ENCODE results near the gene LRMDA. TPM values are rescaled to one million over a fixed set of nuclear protein-coding genes. Genes with fewer than 3 reads are reported as not detected.

LRMDA gene
- total RNA-seq, 1 experiment from 2014 or later: 4.8 TPM

DNA sequence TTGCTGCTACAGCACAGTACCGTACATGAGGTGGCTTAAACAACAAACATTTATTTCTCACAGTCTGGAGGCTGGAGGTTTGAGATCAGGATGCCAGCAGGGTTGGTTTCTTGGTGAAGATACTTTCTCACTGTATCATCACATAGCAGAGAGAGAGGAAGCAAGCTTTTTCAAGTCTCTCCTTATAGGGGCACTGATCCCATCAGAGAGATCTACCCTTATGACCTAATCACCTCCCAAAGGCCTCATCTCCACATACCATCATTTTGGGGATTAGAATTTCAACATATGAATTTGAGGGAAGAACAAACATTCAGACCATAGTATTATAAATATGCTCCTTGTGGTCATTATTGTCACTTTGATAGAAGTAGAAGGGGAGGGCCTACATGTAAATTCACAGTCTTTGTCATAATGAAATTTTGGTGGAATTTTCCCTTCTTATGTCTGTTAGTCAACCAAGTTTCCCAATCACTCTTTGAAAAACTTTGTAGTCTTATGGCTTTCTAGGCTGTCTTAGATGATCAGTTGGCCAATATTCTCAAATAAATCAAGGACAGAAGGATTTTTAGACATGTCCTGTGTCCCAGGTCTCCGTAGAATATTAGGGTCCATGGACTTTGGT is 606.2 kb downstream of the LRMDA start:
- Histone ChIP-seq H3K36me3 (ENCODE audit: control insufficient read depth in 1 of 2, insufficient read depth in 2 of 2, low read length in 2 of 2) (no peaks in the 10 kb centered on the region), H3K4me3 (replicated peaks in 1 of 2; ENCODE audit: low read depth in 1 of 2, low read length in 2 of 2) (no peak overlapping the region), H3K4me2 (ENCODE audit: low read length) (no peak overlapping the region), H3K27ac (ENCODE audit: low read depth, low read length) (no peak overlapping the region), H4K20me1 (ENCODE audit: insufficient read depth) (no peaks in the 10 kb centered on the region), H3K79me2 (ENCODE audit: insufficient read depth, low read length) (no peaks in the 10 kb centered on the region), H3K27me3 (ENCODE audit: insufficient read depth, low read length) (peaks cover 9% of the 10 kb centered on the region; the same call in 1 of the 2 replicates), H3K4me1 (ENCODE audit: control insufficient read depth in 1 of 2, insufficient read depth in 2 of 2, low read length in 2 of 2) (peaks cover 0 to 8% of the 10 kb centered on the region in 2 experiments; a peak in 1 of 4 replicates), H3K9ac (ENCODE audit: low read length) (no peak overlapping the region), H2AFZ (ENCODE audit: low read depth, low read length, poor library complexity, severe bottlenecking) (no peak overlapping the region), H3K9me2 (ENCODE audit: insufficient read depth) (no peaks in the 10 kb centered on the region), H3K9me3 (ENCODE audit: control insufficient read depth in 1 of 2, insufficient read depth in 1 of 2, low read depth in 1 of 2, low read length in 2 of 2) (no peaks in the 10 kb centered on the region)
- ChIA-PET CTCF (interaction anchor here (1.4 to 3.4 kb wide), 5 partner anchors 11 to 642 kb away, joined by 3 to 37 read pairs (median 21); partner anchors contain the start of gene ZNF503), RAD21 (ENCODE audit: low non-redundant PET in 1 of 2, low total read pairs in 2 of 2, uncharacterized antibody in 2 of 2, unreplicated experiment in 2 of 2) (no interaction called here), POLR2A (no interaction called here)
- DNase-seq (ENCODE audit: low read depth, low spot score) (no peak), ATAC-seq (no peak)
- intact Hi-C loops (cut with micrococcal nuclease): loop anchor here (2.0 to 10.0 kb wide), 3 partner anchors 265 to 1075 kb away; no protein-coding TSS in a partner anchor
- BruUV-seq (replicated peaks): no TSS peak
- TF ChIP-seq RAD21 (IDR thresholded peaks at IDR 0.05; ENCODE audit: low read depth) (no peak), ZFX (IDR thresholded peaks at IDR 0.05) (no peak), FOSL1 (IDR thresholded peaks at IDR 0.05; ENCODE audit: low read depth) (no peak)

DNA sequence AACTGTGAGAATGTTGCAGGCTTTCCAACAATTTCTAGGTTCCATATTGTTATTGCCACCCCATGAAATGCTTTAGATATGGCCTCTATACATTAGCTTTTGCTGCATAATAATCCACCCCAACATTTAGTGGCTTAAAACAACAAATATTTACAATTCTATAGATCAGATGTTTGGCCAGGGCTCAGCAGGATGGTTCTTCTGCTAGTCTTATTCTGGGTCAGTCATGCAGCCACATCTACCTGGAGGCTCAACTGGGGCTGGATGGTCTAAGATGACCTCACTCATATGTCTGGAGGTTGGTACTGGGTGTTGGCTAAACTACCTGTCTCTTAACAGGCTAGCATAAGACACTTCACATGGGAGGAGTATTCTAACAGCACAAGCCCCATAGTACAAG is 607.3 kb downstream of the LRMDA start:
- CTCF ChIA-PET: no interaction called here
- Histone ChIP-seq H3K4me1 (ENCODE audit: control insufficient read depth in 1 of 2, insufficient read depth in 2 of 2, low read length in 2 of 2) (peaks cover 0 to 8% of the 10 kb centered on the region in 2 experiments; a peak in 1 of 4 replicates), H3K27me3 (ENCODE audit: insufficient read depth, low read length) (peaks cover 9% of the 10 kb centered on the region; the same call in 1 of the 2 replicates), H3K9me3 (ENCODE audit: control insufficient read depth in 1 of 2, insufficient read depth in 1 of 2, low read depth in 1 of 2, low read length in 2 of 2) (no peaks in the 10 kb centered on the region), H3K4me3 (replicated peaks in 1 of 2; ENCODE audit: low read depth in 1 of 2, low read length in 2 of 2) (no peak overlapping the region), H4K20me1 (ENCODE audit: insufficient read depth) (no peaks in the 10 kb centered on the region), H3K9me2 (ENCODE audit: insufficient read depth) (no peaks in the 10 kb centered on the region), H3K79me2 (ENCODE audit: insufficient read depth, low read length) (no peaks in the 10 kb centered on the region), H3K36me3 (ENCODE audit: control insufficient read depth in 1 of 2, insufficient read depth in 2 of 2, low read length in 2 of 2) (no peaks in the 10 kb centered on the region), H3K9ac (ENCODE audit: low read length) (no peak overlapping the region), H3K4me2 (ENCODE audit: low read length) (no peak overlapping the region), H2AFZ (ENCODE audit: low read depth, low read length, poor library complexity, severe bottlenecking) (no peak overlapping the region), H3K27ac (ENCODE audit: low read depth, low read length) (no peak overlapping the region)
- RAD21 ChIA-PET (ENCODE audit: low non-redundant PET in 1 of 2, low total read pairs in 2 of 2, uncharacterized antibody in 2 of 2, unreplicated experiment in 2 of 2): no interaction called here
- BruUV-seq (replicated peaks): no TSS peak
- no peak for DNase-seq (ENCODE audit: low read depth, low spot score)
- no peak for ATAC-seq
- intact Hi-C loops (cut with micrococcal nuclease): loop anchor here (5.0 to 10.0 kb wide), 2 partner anchors 946 to 1074 kb away; no protein-coding TSS in a partner anchor
- TF ChIP-seq EGR1 (IDR thresholded peaks at IDR 0.05; ENCODE audit: low read depth) (no peak), CBX3 (IDR thresholded peaks at IDR 0.05; ENCODE audit: low read depth) (no peak), EZH2 (IDR thresholded peaks at IDR 0.05) (no peak), CTCF (IDR thresholded peaks at IDR 0.05 in 2 of 3, conservative IDR thresholded peaks at IDR 0.05 in 1 of 3; ENCODE audit: borderline replicate concordance in 1 of 3, insufficient read depth in 1 of 3, low read depth in 2 of 3, low read length in 2 of 3) (no peak), SP1 (IDR thresholded peaks at IDR 0.05; ENCODE audit: low read depth) (no peak), ZNF274 (IDR thresholded peaks at IDR 0.05; ENCODE audit: low read depth, low read length) (no peak), POLR2A (IDR thresholded peaks at IDR 0.05; ENCODE audit: borderline replicate concordance, extremely low read depth, insufficient read depth, insufficient read length) (no peak), TCF7L2 (IDR thresholded peaks at IDR 0.05; ENCODE audit: borderline replicate concordance, extremely low read depth, insufficient read depth, insufficient read length) (no peak), YY1 (IDR thresholded peaks at IDR 0.05; ENCODE audit: extremely low read depth, insufficient replicate concordance, low read depth, low read length) (no peak), ELF1 (IDR thresholded peaks at IDR 0.05; ENCODE audit: borderline replicate concordance, low read depth) (no peak), JUND (IDR thresholded peaks at IDR 0.05) (no peak), FOSL1 (IDR thresholded peaks at IDR 0.05; ENCODE audit: low read depth) (no peak), SRF (IDR thresholded peaks at IDR 0.05; ENCODE audit: low read depth) (no peak), CEBPB (IDR thresholded peaks at IDR 0.05; ENCODE audit: low read depth) (no peak)
- TF ChIP-seq, protein P1, sequence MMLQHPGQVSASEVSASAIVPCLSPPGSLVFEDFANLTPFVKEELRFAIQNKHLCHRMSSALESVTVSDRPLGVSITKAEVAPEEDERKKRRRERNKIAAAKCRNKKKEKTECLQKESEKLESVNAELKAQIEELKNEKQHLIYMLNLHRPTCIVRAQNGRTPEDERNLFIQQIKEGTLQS (IDR thresholded peaks at IDR 0.05): no peak
- POLR2A ChIA-PET: no interaction called here

All from HCT116 (cell line).